Activated naive CD8-positive, alpha-beta T cell treated with anti-CD3 and anti-CD28 coated beads, Interleukin-2, amount 50 U/mL, for 24 hours (primary cell): ENCODE results near the gene NPFF.
"Not testable (repeated sequence)": the region's sequence is repeated elsewhere in the genome, so short reads cannot be mapped to it uniquely, and the experiment has no call there.

Experiments used
- ATAC-seq: fragments of 150-1000 bp; cut with Tn5 transposase; one replicate; pipeline ENCODE4 v1.10.0; 2021
- DNase-seq: peaks from one replicate; pipeline ENCODE4 v3.0.0; 2021
- H3K27ac Mint-ChIP-seq: one replicate; pipeline ENCODE4 v1.8.0; 2021; ENCODE audit warnings: mild to moderate bottlenecking, mixed read lengths
- H3K27me3 Mint-ChIP-seq: one replicate; pipeline ENCODE4 v1.8.0; 2021; ENCODE audit warnings: mixed read lengths
- H3K36me3 Mint-ChIP-seq: one replicate; pipeline ENCODE4 v1.8.0; 2021; ENCODE audit warnings: low read depth, mixed read lengths
- H3K4me1 Mint-ChIP-seq: one replicate; pipeline ENCODE4 v1.8.0; 2021; ENCODE audit warnings: mixed read lengths
- H3K4me3 Mint-ChIP-seq: one replicate; pipeline ENCODE4 v1.8.0; 2021; ENCODE audit warnings: mild to moderate bottlenecking, moderate library complexity, mixed read lengths
- H3K9me3 Mint-ChIP-seq: one replicate; pipeline ENCODE4 v1.8.0; 2021; ENCODE audit warnings: mixed read lengths

The NPFF gene

DNA sequence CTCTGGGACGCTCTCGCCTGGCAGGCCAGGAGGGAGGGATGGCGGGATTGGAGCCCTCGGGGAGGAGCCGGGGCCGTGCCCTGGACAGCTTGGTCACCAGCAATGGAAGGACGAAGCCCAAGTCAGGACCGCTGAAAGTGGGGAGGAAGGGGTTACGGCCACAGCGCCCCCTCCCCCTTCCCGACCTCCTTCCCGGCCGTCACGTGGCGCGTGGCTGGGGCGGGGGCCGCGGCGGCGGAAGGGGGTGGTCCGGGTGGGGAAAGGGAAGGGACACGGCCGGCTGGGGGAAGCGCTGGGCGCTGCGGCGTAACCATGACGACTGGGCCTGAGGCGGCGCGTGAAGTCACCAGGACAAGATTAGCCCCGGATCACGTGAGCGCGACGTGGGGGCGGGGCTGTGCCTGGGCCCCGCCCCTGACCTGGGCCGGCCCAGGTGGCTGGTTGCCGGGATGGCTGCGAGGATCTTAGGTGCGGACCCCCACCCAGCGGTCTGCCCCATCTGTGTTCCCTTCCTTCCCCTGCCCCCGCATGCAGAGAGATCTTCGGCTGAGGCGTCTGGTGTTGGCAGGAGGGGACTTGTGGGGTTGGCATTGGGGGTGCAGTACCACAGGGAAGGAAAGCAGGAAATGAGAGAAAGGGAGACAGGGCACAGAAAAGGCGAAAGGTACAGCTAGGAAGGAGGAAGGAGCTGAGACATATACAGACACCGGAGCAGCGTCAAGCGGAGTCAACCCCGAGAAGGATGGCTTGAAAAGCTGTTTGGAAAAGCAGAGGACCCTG is 14.3 kb downstream of the NPFF start:
- peaks cover 27% of the 10 kb centered on the region for H3K4me1 Mint-ChIP-seq
- ATAC-seq (peak; percentile 91), DNase-seq (peak; percentile 89)
- no peaks in the 10 kb centered on the region for H3K27me3 Mint-ChIP-seq
- H3K9me3 Mint-ChIP-seq, result no peaks in the 10 kb centered on the region
- peak overlapping the region; percentile 82 for H3K27ac Mint-ChIP-seq
- peak overlapping the region; percentile 87 for H3K4me3 Mint-ChIP-seq
- H3K36me3 Mint-ChIP-seq, result no peaks in the 10 kb centered on the region

DNA sequence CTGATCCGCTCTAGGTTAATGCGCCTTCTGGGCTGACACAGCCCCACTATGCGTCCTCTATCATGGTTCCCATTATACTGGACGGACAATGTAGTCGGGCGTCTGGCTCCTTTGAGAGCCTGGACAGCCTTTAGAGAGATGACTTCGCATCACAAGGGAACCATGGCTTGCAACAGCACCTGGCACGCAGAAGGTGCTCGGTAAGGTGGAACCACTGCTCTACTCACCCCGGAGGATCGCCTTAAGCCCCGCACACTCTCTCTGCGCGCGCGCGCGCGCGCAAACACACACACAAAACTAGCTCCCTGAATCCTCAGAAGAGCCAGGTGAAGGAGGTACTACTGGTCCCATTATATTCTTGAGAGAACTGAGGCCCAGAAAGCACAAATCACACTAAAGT is 15.1 kb downstream of the NPFF start:
- Mint-ChIP-seq H3K27me3 (no peaks in the 10 kb centered on the region), H3K4me3 (peak overlapping the region; percentile 87), H3K9me3 (no peaks in the 10 kb centered on the region), H3K27ac (peak overlapping the region; percentile 44), H3K36me3 (no peaks in the 10 kb centered on the region), H3K4me1 (peaks cover 21% of the 10 kb centered on the region)
- no peak for DNase-seq
- ATAC-seq, result no peak

DNA sequence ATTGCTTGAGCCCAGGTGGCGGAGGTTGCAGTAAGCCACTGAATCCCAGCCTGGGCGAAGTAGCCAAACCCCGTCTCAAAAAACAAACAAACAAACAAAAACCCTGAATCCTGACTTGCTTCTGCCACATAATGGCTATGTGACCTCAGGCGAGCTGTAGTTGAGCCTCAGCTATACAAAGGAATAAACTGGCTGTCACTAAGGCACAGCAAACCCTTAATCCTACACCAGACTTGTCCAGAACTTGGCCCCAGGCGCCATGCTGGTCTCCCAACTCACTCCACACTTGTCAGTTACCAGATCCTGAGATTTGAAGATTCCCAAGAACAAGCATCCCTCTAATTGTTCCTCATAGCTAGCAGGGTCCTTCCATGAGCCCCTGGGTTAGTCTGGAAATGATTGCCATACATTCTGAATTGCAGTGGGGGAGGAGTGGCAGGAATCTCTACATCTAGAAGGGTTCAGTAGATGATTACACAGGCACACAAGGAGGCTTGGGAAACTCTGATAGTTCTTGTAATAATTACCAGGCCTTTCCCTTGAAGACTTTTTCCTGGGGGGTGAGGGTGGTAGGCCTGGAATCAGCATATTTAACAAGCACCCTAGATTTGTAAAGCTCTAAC is 17.9 kb downstream of the NPFF start:
- Mint-ChIP-seq H3K27me3 (no peaks in the 10 kb centered on the region), H3K9me3 (no peaks in the 10 kb centered on the region)

DNA sequence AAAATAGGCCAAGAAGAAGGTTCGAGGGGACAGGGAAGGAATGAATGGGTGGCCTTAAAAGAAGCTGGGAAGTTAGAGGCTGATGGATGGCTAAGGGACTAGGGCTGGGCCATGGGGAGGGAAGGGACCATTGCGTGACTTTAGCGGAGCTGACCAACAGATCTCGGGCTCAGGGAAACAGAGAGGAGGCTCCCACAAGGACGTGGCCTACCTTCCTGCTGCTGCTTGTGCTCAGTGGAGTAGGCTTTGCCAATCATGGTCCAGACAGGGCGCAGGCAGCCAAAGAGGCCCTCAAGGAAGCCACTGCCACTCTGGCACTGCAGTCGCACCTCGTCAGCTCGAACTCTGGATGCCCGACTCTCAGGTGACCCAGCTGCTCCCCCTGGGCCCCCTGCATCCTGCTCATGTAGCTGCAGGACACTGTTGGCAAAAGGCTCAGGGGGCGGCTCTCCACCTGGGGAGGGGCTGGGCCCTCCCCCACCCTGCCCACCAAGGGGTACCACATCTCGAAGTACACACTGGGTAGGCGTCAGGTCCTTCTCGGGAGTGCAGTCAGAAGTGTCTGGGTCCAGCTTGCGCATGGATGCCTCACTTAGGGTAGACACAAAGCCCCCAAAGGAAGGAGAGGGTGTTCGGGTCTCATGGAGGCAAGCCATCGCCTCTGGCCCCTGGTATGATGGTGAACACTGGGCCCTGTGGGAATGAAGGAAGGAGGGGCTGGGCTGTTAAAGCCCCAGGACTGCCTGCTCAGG is 20.4 kb downstream of the NPFF start:
- peaks cover 2% of the 10 kb centered on the region for H3K4me1 Mint-ChIP-seq
- H3K27me3 Mint-ChIP-seq, result no peaks in the 10 kb centered on the region
- ATAC-seq, result no peak
- H3K4me3 Mint-ChIP-seq, result no peak overlapping the region
- H3K36me3 Mint-ChIP-seq, result peaks cover 11% of the 10 kb centered on the region
- DNase-seq, result no peak
- H3K9me3 Mint-ChIP-seq, result no peaks in the 10 kb centered on the region
- peak overlapping the region; percentile 42 for H3K27ac Mint-ChIP-seq

More for the DNA sequence above, 17.9 kb downstream of the NPFF start:
- Mint-ChIP-seq H3K4me1 (peaks cover 23% of the 10 kb centered on the region), H3K27ac (no peak overlapping the region), H3K36me3 (peaks cover 6% of the 10 kb centered on the region), H3K4me3 (no peak overlapping the region)
- ATAC-seq, result no peak
- DNase-seq, result no peak

DNA sequence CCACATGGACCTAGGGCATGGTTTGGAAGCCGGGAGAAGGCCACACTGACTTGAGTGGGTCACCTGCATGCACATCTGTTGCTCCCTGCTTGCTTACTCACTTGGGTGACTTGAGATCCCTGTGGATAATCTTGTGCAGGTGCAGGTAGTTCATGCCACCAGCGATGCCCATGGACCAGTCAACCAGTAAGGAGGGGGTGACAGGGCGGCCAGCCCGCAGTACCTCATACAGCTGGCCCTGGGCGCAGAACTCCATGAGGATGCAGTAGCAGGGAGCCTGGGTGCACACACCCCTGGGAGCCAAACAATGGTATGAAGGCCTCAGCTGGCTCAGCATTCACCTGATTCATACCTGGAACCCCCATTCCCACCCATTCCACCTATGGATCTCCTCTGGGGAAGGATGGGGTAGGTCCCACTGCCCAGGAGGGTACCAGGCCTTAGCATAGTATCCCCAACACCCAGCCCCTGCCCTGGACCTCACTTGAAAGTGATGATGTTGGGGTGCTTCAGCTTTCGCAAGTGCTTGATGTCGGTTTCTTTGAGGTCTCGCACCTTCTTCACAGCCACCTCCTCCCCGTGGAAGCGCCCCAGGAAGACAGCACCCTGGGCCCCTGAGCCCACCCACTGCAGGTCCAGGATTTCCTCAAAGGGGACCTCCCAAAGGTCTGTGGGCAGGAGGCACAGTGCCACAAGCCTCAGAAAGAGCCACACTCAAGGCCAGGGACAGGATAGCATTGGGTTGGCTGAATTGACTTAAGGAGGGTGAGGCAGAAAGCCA is 21.1 kb downstream of the NPFF start:
- Mint-ChIP-seq H3K36me3 (peaks cover 14% of the 10 kb centered on the region), H3K9me3 (no peaks in the 10 kb centered on the region), H3K27ac (no peak overlapping the region), H3K4me1 (peaks cover 2% of the 10 kb centered on the region), H3K27me3 (no peaks in the 10 kb centered on the region), H3K4me3 (no peak overlapping the region)
- DNase-seq, result no peak
- no peak for ATAC-seq

DNA sequence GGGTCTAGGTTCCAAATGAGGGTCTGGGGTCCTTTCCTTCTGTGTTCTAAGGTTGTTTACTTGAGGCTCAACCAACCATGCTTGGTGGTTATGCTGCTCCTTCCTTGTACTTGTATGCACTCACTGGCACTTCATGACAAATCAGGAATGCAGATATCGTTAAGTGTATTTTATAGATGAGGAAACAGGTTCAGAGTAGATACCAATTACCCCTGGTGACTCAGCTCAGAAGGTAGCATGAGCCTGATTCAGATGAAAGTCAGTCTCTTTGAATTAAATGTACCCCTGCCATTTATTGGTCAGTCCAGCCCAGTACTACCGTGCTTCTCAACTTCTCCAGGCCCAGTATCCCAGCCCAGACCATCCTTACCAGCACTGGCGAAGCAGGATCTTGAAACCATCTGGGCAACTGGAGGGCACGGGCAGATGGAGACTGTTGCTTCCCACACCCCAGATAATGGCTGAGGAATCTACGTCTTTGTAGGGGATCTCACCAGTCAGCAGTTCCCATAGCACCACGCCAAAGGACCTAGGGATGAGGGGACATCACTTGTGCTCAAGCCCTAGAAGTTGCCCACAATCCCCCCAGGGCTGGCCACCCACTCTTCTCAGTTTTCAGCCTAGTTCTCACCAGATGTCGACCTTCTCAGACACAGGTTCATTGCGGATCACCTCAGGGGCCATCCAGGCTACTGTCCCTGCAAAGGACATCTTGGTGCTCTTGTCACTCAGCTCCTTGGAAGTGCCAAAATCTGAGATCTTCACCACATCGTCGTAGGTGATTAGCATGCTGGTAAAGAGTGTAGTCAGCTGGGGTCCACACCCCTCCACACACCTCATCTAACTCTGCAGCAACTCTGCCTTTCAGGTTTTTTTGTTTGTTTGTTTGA is 22.4 kb downstream of the NPFF start:
- Mint-ChIP-seq H3K27me3 (no peaks in the 10 kb centered on the region), H3K27ac (peak overlapping the region; percentile 4), H3K4me3 (no peak overlapping the region), H3K9me3 (no peaks in the 10 kb centered on the region), H3K4me1 (peaks cover 2% of the 10 kb centered on the region), H3K36me3 (peaks cover 19% of the 10 kb centered on the region)
- no peak for ATAC-seq
- DNase-seq, result no peak

DNA sequence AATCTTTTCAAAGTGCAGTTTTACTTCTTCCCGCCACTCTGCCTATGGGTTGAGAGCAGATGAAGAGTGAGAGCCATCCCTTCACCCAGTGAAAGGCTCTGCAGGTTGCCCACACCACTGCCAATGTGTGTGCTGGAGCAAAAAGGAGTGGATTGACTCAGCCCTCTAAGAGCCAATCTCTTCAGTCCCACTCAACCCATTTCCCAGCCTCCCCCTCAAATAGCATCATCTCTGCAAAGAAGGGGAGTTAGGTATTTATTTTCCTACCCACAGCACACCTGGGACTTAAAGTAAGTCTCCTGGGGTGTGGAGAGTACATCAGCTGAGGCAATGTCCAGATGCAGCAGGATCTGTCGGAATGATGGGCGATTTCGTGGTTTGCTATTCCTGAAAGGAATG is 23.3 kb downstream of the NPFF start:
- Mint-ChIP-seq H3K4me1 (peaks cover 2% of the 10 kb centered on the region), H3K27ac (peak overlapping the region; percentile 4), H3K4me3 (no peak overlapping the region), H3K36me3 (peaks cover 29% of the 10 kb centered on the region), H3K27me3 (no peaks in the 10 kb centered on the region), H3K9me3 (no peaks in the 10 kb centered on the region)
- ATAC-seq (peak; percentile 16), DNase-seq (no peak)

DNA sequence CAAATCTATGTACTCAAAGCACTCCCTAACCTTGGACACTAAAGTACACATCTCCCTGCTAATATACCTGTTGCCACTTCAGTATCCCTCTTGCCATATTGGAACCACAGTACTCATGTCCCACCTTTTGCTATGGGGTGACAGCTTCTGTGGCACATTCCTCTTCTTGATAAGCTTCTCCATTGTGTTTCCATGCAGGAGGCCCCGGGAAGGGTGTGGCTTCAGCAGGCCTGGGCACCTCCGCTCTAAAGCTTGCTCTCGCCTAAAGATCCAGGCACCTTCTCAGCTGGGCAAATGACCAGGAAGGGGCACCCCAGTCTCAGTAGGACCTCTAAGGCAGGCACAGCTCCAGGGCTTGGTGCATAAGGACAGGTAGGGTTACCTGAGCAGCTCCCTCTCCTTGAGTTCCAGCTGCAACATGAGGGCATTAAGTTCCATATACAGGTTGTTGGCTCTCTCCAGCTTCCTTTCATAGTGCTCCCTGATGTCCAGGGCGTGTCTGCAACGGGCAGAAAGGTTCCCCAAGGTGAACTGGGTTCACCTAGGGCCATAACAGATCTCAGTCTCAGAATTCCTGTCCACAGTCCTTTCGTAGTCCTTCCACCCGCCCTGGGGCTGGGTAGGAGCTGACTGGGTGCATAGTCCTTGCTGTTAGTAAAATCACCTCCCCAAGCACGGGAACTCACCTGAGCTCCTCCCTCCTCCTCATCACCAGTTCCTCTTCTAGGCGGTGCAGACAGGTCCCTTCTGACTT is 23.9 kb downstream of the NPFF start:
- peak; percentile 1 for ATAC-seq
- H3K27me3 Mint-ChIP-seq, result no peaks in the 10 kb centered on the region
- peaks cover 34% of the 10 kb centered on the region for H3K36me3 Mint-ChIP-seq
- H3K27ac Mint-ChIP-seq, result no peak overlapping the region
- H3K4me1 Mint-ChIP-seq, result peaks cover 4% of the 10 kb centered on the region
- H3K4me3 Mint-ChIP-seq, result no peak overlapping the region
- DNase-seq, result no peak
- no peaks in the 10 kb centered on the region for H3K9me3 Mint-ChIP-seq

DNA sequence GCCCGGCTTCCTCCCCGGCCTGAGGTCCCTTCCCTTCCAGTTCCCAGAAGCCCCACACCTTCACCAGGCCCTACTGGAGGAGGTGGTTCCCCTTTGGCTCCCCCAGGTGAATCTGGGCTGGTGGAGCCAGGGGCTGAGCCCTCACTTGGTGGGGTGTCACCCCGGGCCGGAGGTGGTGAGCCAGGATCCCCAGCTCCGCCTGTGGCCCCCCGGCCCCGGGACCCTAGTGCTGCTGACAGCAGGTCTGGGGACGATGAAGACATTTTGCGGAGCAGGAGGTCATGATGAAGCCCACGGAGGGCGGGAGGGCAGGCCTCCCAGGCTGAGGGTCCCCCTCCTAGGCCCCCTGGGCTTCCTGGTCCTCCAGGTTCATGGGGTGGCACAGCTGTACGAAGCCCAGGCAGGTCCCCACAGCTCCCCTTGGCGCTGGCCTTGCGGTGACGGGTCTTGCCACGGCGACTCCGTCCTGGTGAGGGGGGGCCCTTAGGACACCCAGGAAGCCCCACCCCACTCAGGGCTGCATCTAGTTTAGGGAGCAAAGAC is 24.6 kb downstream of the NPFF start:
- no peaks in the 10 kb centered on the region for H3K9me3 Mint-ChIP-seq
- no peaks in the 10 kb centered on the region for H3K27me3 Mint-ChIP-seq
- no peak overlapping the region for H3K27ac Mint-ChIP-seq
- H3K36me3 Mint-ChIP-seq, result peaks cover 40% of the 10 kb centered on the region
- peaks cover 4% of the 10 kb centered on the region for H3K4me1 Mint-ChIP-seq
- DNase-seq (no peak), ATAC-seq (peak; percentile 5)
- no peak overlapping the region for H3K4me3 Mint-ChIP-seq

DNA sequence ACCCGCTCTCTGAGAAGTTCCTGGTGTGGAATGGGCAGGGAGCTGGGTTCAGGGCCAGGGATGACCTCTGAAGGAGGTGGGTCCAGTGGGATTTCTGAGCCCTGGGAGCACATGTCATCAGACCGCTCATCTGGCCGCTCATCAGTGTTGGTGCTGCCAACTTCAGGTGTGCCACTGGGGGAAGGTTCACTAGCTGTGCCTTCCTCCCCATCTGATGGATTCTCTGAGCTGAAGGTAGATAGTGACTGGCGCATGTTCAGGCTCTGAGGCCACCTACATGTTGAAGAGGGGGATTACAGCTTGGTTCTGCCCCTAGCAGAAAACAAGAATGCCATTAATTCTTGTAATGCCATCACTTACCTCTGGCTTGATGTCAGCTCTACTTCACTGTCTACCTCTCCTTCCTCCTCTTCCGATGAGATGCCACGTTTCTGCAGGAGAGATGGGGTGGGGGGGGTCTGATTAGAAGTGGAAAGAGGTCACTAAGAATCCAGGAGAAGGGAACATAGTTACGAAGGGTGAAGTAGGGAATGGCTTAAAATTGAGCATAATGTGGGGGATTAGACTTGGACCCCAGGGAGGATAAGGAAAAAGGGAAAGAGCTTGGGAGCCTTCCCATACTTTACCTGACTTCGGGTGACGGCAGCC is 25.2 kb downstream of the NPFF start:
- peaks cover 7% of the 10 kb centered on the region for H3K4me1 Mint-ChIP-seq
- DNase-seq, result no peak
- peak; percentile 21 for ATAC-seq
- peaks cover 44% of the 10 kb centered on the region for H3K36me3 Mint-ChIP-seq
- no peaks in the 10 kb centered on the region for H3K27me3 Mint-ChIP-seq
- no peak overlapping the region for H3K27ac Mint-ChIP-seq
- H3K9me3 Mint-ChIP-seq, result no peaks in the 10 kb centered on the region
- no peak overlapping the region for H3K4me3 Mint-ChIP-seq

DNA sequence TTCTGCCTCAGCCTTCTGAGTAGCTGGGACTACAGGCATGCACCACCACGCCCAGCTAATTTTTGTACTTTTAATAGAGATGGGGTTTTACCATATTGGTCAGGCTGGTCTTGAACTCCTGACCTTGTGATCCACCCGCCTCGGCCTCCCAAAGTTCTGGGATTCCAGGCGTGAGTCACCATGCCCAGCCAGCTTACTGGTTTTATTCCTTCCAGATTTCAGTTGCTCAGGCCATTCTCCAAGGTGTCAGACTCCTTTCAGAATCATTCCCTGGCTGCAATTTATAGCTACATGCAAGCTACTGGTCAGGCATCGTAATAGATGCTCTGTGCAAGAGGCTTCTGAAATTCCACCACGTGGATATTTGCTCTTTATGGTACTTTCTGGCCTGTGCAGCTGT is 25.8 kb downstream of the NPFF start:
- H3K27me3 Mint-ChIP-seq, H3K4me3 Mint-ChIP-seq, ATAC-seq, DNase-seq, H3K9me3 Mint-ChIP-seq, H3K4me1 Mint-ChIP-seq: not testable (repeated sequence)
- Mint-ChIP-seq H3K36me3 (peaks cover 48% of the 10 kb centered on the region), H3K27ac (peak overlapping the region; percentile 49)

DNA sequence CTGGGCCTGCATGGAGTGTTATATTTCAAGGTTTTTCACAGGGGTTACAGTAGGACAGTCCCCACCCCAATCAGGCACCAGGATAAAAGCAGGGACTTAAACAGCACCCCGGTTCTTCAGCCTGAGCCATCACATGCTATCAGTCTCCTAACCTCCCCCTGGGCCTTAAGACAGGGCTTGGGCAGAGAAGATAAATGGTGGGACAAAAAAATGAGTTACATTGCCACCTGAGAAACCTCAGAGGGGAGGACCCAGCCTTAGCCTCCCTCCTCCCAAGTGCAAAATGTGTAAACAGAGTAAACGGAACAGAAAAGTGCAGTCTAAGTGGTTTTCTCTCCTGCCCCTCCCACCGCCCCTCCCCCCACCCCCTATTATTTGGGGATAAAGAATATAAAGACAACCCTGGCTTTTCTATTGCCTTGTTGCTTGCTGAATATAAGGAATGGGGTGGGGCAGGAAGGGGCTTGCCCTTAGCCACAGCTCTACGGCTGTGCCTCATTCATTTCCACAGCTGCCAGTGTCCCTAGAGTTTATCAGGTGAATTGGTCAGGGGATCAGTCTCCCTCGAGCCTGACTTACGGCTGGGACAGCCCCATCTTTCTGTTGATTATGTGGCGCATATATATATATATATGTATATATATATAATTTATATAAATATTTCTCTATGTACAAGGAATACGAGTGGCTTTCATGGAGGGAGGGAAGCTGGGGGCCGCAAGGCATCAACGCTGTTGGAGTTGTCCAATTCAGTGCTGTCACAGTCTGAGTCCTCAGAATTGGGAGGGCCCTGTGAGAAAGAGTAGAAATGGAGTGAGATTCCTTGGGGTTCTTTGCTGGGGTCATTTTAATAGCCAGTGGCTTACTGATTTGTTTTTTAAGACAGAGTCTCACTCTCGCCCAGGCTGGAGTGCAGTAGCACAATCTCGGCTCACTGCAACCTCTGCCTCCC is 26.5 kb downstream of the NPFF start:
- peak overlapping the region; percentile 49 for H3K27ac Mint-ChIP-seq
- DNase-seq, result no peak
- peaks cover 55% of the 10 kb centered on the region for H3K36me3 Mint-ChIP-seq
- no peaks in the 10 kb centered on the region for H3K27me3 Mint-ChIP-seq
- H3K4me3 Mint-ChIP-seq, result no peak overlapping the region
- ATAC-seq, result no peak
- no peaks in the 10 kb centered on the region for H3K9me3 Mint-ChIP-seq
- peaks cover 13% of the 10 kb centered on the region for H3K4me1 Mint-ChIP-seq
